Right lung (tissue), 5 donors: Measurements from ENCODE around the gene ABTB2. TPM values are rescaled to one million over a fixed set of nuclear protein-coding genes. Genes with fewer than 3 reads are reported as not detected.
"Not testable (repeated sequence)": the region's sequence is repeated elsewhere in the genome, so short reads cannot be mapped to it uniquely, and the experiment has no call there.

Experiments used
- DNase-seq, 2 donors: peaks; one replicate each; pipeline ENCODE4 v3.0.0-alpha.2; 2013
- polyA plus RNA-seq, 5 donors: library from polyadenylated mRNA; unstranded; fragments of 120-200 nt; gene quantifications; one replicate each; pipeline versions ENCODE4 v1.2.1 to v1.2.3, GENCODE V29; 2013; ENCODE audit warnings: inconsistent platforms in 1 of 5, low replicate concordance in 1 of 5; ENCODE audit not compliant: insufficient read length in 5 of 5, insufficient read depth in 1 of 5

ABTB2 gene
- polyA plus RNA-seq, 5 donors = 3.7 to 5.4 (median 4.1) TPM

DNA sequence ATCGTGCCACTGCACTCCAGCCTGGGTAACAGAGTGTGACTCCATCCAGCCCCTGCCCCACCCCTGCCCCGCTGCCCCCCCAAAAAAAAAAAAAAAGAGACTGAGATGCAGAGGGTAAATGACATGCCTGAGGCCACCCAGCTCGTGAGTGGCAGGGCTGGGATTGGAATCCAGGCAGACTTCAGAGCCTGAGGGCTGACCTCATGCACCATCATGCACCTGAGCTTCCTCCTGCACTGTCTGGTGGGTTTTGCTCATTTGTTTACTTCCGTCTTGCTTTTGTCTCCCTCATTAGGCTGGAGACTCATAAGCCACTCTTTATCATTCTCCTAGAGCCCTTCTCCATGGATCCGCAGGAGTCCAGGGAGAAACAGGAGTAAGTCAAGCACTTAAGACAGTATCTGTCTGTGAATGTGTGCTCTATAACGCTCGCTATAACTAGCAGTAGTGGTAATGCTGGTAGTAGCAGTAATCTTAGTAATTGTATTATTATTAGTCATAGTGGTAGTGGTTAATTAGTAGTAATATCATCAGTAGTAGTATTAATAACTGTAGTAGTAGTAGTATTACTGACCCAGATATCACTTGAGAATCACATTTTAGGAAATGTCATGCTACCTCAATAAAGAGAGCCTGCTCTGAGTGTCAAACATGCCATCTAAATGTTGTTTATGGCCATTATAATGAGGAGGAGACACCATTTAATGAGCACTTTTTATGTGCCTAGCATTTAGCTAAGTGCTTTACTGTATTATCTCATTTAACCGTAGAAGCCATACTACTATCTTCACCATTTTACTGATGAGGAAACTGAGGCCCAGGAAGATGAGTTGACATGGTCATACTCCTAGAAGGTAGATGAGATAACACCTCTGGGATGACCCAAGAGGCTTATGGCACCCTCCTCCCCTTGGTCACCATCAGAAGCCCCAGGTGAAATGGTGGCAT, 167.3 kb downstream of the ABTB2 start:
- DNase-seq = no peak

DNA sequence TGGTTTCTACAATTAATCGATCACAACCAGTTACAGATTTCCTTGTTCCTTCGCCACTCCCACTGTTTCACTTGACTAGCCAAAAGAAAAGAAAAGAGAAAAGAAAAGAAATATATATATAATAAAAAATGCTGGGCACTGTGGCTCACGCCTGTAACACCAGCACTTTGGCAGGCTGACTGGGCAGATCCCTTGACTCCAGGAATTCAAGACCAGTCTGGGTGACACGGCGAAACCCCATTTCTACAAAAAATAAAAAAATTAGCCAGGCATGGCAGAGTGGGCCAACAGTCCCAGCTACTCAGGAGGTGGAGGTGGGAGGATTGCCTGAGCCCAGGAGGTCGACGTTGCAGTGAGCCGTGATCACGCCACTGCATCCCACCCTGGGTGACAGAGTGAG, 168.6 kb downstream of the ABTB2 start:
- no peak for DNase-seq

DNA sequence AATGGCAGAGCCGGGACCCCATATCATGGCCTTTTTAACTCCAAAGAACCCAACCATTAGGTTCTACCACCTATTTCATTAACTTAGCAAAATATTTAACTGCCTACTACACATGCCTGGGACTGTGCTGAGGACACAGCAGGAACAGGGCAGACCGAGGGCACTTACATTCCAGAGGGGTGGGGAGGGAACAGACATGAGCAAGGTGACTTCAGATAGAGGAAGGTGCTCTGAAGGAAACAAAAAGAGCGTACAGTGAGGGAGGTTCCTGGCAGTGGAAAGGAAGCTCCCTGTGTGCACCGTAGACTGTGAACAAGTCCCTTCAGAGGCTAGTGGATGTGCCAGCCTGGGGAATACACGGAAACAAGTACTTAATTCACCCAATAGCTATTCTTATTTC, 169.6 kb downstream of the ABTB2 start:
- no peak for DNase-seq

DNA sequence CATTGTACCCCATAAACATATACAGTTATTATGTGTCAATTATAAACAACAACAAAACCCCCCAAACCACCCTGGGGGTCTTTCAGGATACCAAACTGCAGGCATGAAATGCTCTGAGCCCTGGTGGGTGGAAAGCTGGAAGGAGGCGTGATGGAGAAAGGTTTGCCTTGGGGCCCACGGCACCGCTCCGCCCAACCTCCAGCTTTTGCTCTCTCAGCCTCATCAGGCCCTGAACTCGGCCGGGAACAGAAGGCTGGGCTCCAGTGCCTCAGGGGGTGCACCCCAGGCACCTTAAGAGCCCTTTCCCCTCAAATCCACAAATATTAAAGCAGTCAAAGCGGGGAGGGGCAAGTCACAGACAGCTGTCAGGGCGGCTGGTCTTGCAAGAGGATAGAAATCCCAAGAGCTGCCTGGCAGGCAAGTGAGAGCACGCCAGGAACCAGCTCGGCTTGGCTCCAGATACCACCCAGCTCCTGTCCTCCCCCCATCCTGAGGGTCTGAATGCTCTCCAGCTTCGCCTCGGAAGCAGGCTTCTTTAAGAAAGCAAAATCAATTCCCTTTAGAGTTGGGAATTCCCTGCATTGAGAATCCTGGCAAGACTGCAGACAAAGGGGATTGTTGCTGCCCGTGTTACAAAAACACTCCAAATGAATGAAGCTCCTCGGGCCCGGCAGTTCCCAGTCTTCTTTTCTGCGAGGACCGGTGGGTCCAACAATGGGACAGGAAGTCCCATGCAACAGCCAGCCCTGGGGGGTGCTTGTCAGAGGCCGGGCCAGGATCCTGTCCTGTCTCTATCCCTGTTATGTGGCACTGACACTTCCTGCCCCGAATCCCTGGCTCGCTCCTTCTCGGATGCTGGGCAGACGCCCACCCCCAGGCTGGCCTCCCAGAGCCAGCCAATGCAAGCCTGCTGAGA, 171.6 kb downstream of the ABTB2 start:
- DNase-seq = no peak

DNA sequence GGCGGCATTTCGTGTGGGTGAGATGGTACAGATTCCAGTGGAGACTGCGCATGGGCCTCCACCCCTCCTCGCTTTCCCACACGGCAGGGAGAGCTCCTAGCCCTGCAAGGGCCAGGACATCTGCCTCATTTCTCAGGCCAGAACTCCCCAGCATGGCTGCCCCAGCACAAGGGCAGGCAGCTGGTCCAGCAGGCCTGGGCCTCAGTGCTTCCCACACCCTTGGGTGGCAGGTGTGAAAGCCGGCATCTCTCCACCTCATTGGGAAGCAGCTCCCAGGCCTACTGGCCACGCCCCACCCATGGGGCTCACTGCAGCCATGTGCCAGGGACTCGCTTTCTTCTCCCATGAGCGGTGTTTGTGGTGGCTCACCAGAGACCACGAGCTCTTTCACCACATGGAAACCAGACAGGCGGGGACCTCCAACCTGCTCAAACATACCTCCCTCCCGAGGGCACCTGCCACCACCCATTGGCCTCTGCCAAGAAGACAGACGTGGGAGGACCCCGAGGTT, 173.2 kb downstream of the ABTB2 start:
- no peak for DNase-seq

DNA sequence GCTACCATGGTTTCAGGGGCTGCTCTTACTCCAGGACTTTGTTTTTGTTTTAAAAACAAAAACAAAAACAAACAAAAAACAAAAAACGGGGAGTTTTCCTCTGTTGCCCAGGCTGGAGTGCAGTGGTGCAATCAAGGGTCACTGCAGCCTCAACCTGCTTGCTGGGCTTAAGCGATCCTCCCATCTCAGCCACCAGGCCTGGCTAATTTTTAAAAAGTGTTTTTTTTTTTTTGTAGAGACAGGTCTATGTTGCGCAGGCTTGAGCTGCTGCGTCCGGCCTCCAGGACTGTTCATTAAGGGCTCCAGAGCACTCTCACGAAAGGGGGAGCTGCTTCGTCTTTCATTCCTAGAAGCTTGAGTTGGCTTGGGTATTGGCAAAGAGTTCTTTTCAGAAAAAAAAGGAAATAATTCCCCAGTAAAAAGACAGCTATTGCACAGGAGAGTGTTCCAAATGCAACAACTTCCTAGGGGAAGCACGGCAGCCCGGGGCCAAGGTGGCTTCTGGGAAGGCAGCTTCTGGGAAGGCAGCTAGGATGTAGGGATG, 173.9 kb downstream of the ABTB2 start:
- DNase-seq = no peak

DNA sequence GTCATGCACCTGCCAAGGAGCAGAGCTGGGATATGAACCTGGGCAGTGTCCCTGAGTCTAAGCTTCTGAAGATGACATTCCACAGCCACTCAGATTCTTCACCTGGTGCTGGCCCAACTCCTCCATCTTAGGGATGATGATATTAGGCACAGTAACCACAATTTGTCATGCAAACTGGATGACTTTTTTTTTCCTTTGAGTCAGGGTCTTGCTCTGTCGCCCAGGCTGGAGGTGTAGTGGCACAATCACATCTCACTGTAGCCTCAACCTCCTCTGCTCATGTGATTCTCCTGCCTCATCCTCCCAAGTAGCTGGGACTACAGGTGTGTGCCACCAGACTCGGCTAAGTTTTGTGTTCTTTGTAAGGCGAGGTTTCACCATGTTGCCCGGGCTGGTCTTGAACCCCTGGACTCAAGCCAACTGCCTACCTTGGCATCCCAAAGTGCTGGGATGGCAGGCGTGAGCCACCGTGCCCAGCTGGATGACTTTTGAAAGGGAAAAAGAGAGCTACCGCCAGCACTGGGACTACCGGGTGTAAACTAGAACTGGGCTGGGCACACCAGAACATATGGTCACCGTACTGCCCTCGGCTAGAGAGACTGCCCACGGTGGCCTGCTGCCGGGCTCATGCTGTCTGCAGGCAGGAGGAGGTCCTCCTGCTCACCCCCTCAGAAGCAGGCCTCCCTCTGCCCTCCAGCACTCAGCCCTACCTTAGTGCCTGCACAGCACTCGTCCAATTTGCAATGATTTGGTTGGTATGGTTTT, 174.7 kb downstream of the ABTB2 start:
- no peak for DNase-seq

DNA sequence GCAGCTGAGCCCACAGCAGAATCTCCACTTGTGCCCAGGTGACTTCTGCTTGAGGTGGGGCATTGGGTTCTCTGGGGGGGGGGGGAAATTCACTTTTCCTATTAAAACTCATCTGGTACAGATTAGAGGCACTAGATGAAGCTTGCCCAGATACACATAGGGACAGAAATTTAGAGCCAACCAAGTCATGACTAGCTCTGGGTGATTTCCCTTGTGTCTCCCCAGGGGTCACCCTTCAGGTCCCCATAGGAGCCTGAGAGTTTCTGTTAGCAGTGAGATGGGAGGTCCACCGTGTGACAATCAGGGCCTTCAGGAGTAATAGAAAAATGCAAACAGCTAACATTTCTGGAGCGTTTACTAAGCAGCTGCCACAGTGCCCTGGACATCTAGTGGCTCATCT, 175.4 kb downstream of the ABTB2 start:
- no peak for DNase-seq

DNA sequence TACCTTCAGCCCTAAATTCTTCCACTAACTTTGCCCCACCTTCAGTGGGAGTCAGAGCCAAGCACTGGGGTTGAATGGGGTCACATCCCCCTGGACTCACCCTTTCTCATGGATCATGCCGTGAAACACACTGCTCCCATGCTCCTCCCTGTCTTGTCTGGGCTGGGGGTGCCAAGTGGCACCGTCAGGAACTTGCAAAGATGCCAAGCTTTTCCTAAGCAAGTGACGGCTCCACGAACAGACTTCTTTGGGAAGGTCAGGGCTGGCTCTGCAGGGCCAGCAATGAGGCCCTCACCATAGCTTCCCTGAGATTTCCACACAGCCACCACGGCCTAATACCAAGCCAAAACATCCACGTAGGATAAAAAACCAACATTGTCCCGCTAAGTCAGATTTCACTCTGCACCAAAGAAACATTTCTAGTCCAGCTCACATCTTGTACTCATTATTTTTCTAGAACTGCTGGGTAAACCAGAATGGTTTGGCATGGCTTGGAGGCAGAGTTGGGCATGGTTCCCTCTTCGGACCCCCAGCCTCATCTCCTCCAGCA, 175.9 kb downstream of the ABTB2 start:
- no peak for DNase-seq

DNA sequence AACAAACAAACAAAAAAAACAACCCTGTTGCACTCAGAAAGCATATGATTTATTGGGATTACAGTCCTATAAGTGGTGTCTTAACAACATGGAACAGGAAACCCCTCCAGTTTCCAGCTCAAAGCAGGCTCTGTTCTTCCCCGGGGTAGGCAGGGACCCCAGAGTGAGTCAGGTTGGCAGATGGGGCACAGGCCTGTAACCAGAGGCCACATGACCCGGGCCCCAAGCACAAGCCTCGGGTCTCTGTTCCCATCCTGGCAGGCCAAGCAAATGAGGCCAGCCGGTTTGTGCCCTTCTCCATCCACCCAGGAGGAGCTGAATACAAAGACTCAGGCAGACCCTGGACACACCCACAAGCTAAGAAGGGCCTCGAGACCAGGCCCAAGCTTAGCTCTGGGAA, 176.6 kb downstream of the ABTB2 start:
- DNase-seq = no peak

DNA sequence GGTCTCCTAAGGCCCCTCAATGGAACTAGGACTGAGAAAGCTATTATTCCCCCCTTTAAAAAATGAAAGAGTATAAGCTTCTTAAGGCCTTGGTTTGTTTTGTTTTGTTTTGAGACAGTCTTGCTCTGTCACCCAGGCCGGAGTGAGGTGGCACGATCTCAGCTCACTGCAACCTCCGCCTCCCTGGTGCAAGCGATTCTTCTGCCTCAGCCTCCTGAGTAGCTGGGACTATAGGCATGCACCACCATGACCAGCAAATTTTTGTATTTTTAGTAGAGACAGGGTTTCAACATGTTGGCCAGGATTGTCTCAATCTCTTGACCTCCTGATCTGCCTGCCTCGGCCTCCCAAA, 177.0 kb downstream of the ABTB2 start:
- not testable (repeated sequence) for DNase-seq

DNA sequence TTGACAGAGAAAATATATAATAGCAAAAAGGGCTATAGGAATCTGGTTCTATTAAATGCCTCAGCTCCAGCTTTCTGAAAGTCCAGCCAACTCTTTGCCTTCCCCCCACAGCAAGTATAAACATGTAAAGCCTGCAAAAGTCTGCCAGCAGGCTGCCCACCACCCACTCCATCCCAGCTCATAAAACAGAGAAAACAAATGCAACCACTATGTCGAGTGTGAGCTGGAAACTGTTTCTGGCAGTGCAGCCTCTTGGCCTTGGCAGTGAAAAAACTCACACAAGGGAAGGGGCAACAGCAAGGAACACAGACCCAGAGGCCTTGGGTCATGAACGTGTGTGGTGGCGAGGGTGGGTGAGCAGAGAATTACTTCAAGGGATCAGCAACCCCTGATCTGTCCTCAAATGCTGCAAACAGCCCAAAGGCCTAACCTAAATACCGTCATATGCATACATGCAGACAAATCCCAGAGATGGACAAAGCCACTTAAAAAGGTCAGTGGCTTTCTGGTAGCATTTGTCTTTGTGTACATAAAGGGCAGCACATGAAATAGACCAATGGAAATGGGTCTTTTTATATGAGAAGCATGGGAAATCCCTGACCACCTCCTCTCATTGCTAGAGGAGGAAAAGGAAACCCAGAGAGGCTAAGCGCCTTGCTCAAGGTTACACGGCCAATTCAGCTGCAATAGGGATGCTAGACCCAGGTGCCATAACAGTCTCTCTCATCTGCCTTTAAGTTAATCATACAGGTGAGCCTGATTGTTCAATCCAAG, 177.6 kb downstream of the ABTB2 start:
- DNase-seq = no peak

DNA sequence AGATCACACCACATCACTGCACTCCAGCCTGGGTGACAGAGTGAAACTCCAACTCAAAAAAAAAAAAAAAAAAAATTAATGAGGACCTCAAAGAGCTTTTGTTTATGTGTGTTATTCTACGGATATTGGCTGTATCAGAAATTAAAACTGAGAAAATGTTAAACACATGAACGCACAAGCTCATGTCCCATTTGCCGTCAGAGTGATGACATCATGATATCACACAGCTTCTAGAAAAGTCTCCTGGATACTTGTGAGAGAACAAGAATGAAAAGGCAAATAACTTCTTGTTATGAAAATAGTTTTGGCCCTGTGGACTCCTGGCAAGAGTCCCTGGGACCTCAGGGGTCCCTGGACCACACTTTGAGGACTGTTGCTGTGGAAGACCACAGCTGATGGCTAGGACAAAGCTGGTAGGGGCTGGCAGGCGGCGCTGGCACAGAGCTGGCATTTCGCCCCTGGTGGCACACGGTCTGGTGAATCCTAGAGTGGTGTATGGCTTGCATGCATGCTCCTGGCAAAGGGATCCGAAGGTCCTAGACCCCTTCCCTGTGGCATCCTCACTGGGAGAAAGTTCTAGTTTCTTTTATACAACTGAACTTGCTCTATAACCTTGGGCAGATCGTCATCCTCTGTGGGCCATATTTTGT, 178.7 kb downstream of the ABTB2 start:
- no peak for DNase-seq

DNA sequence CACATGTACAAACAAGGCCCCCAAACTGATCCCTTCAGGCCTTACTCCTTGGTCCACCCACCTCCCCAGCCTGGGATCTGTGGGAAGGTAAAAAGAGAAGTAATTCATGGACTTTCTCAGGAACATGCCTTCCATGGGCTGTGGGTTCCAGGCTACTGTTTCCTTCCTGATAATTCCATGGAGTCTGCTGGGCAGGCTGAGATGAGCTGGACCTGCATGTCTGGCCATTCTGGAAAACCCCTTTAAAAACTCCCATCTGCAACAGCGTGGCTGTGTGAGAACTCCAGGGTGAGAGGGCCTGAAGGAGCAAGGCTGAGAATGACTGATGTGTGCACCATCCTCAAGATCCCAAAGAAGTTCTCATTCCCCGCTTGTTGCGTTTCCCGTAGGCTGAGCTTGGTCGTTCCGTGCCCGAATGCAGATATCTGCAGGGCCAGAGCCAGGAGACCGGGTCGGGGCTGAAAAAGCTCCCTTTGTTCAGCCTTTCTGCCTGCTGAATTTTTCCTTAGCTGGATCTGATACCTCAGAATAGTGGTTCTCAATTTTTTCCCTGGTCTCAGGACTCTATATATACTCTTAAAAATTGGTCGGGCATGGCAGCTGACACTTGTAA, 179.5 kb downstream of the ABTB2 start:
- no peak for DNase-seq

DNA sequence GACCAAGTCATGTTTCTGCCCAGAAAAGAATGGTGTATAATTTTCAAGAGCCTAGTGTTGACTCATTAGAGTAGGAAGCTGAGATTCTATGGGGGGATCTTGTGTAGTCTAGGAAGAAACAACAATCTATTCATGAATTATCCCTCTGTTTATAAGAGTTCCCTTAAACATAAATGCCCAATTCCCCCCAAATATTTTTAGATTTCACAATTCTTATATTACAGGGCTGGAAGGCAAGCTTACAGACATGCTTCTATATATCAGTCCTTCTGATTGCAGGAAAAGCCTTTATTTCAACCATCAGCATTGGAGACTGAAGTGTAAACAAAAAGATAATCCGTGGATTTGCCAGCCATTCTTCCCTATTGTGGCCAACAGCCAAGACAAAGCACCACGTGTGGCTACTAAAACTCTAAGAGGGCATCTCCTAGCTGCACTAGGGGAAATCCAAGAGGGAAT, 181.0 kb downstream of the ABTB2 start:
- DNase-seq = no peak

DNA sequence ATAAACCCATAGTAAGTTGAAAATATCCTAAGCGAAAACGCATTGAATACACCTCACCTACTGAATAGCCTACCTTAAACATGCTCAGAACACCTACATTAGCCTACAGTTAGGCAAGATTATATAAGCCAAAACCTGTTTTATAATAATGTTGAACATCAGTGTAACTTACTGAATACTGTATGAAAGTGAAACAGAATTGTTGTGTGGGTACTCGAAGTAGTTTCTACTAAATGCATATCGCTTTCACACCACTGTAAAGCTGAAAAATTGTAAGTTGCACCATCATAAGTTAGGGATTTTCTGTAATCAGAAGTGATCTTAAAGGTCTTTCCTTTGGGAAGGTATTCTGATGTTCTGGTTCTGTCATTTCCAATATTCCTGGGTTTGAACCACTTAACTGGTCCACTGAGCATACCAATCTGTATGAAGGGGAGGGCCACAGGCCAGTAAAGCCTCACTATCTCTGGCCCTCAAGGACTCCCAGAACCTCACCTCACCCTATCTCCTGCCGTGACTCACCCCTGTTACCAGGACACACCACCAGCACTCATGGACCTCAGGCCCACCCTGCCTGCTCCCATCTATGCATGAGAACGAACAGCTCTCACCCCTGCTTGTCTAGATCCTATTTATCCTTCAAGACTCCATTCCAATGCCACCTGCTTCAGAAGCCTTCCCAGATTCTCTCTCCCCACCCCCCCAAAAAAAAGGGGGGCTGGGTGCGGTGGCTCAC, 182.4 kb downstream of the ABTB2 start:
- DNase-seq = no peak

DNA sequence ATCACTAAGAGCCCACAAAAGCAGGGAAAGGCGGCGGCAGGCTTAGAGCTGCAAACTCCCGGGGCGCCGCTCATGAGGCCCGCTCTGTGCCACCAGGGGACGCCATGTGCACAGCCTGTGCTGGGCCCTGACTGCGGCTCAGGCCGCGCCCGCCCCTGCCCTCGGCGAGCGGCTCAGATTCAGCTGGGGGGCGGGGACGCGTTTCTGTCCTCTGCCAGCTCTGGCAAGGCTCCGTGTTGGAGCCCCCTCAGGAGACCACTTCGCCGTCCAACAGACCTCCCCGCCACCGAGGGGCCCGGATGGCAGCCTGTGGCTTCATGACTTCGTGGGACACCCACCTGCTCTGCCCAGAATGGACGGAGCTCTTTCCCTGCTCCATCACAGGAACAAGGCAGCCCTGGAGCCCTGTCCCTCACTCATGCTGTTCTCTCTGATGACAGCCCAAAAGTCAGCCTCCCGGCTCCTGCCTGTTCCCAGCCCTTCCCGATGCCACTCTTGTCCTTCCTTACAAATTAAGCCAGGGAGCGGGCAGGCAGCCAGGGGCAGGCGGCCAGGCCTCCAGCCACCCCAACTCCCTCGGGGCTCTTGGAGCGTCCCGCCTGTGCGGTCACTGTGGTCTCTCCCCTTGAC, 183.3 kb downstream of the ABTB2 start:
- DNase-seq = peak; percentile 75 to 81

DNA sequence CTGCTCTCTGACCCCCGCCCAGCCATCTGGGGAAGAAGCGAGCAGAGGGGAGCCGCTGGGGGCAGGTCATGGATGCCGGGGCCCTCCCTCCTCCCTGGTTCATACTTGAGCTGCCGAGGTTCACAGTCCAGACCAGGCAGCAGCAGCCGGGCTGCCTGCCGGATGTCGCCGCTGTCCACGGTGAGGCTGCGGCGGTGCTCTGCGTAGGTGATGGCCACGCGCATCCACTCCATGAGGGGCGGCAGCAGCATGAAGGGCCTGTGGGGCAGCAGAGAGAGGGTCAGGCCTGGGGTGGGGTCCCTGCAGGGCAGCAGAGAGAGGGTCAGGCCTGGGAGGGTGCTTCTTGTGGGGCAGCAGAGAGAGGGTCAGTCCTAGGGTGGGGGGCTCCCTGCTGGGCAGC, 184.8 kb downstream of the ABTB2 start:
- no peak for DNase-seq
